HEK293 (cell line): Measurements from ENCODE around the gene BOC.

Experiments used
- KLF10 ChIP-seq: fragments of 450-650 bp; IDR thresholded peaks from 2 replicates; pipeline ENCODE4 v1.5.1; 2018; ENCODE audit warnings: missing biosample characterization, mild to moderate bottlenecking, missing genetic modification characterization
- MEIS1 ChIP-seq: sonication (generic); formaldehyde crosslinking; IDR thresholded peaks from 2 replicates; pipeline ENCODE4 v1.8.1; 2022; ENCODE audit warnings: missing genetic modification reagents, mild to moderate bottlenecking, borderline replicate concordance
- ZBTB21 ChIP-seq: fragments of 450-650 bp; formaldehyde crosslinking; IDR thresholded peaks from 2 replicates; pipeline ENCODE4 v1.5.1; 2017; ENCODE audit warnings: missing biosample characterization, missing genetic modification characterization
- ZBTB44 ChIP-seq: fragments of 450-650 bp; IDR thresholded peaks from 2 replicates; pipeline ENCODE4 v1.5.1; 2018; ENCODE audit warnings: missing biosample characterization, mild to moderate bottlenecking, missing genetic modification characterization
- ZNF138 ChIP-seq: fragments of 450-650 bp; formaldehyde crosslinking; IDR thresholded peaks from 2 replicates; pipeline ENCODE4 v1.5.1; 2016; ENCODE audit warnings: missing biosample characterization, missing genetic modification characterization, borderline replicate concordance
- TF ChIP-seq, protein P1 (sequence below): fragments of 450-650 bp; formaldehyde crosslinking; IDR thresholded peaks from 2 replicates; pipeline ENCODE4 v1.5.1; 2016; ENCODE audit warnings: missing biosample characterization, missing genetic modification characterization
- TF ChIP-seq, protein P2 (sequence below): fragments of 450-650 bp; formaldehyde crosslinking; IDR thresholded peaks from 2 replicates; pipeline ENCODE4 v1.5.1; 2016; ENCODE audit warnings: missing biosample characterization, missing genetic modification characterization

DNA sequence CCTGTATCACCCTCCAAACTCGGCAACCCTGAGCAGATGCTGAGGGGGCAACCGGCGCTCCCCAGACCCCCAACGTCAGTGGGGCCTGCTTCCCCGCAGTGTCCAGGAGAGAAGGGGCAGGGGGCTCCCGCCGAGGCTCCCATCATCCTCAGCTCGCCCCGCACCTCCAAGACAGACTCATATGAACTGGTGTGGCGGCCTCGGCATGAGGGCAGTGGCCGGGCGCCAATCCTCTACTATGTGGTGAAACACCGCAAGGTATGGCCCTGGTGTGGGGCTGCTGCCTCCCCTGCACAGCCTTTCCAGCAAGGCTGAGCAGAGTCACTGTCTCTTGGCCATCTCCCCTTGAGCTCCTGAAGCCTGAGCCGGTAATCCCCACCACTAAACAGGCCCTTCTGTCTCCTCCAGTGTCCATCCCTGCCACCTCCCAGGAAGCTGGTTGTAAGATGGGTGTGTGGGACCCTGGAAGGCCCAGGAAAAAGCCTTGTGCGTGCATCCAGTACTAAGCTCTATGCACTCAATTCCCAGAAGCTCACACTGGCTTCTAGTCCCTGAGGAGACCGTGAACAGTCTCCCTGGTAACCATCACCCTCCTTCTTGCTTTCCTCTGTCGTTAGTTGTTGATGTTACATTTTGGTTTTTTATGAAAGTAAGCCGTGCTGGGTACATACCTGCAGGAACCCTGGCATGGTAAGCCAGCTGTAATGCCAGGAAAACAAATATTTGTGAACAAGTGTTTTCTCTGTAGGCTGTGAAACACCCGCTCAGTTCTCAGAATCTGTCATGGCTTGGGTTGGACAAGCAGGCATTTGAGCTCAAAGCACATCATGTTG lies 63.3 kb downstream of the BOC start:
- TF ChIP-seq ZBTB21 (tag by site-specific recombination): no peak
- no peak for TF ChIP-seq ZBTB44
- TF ChIP-seq, protein P1, sequence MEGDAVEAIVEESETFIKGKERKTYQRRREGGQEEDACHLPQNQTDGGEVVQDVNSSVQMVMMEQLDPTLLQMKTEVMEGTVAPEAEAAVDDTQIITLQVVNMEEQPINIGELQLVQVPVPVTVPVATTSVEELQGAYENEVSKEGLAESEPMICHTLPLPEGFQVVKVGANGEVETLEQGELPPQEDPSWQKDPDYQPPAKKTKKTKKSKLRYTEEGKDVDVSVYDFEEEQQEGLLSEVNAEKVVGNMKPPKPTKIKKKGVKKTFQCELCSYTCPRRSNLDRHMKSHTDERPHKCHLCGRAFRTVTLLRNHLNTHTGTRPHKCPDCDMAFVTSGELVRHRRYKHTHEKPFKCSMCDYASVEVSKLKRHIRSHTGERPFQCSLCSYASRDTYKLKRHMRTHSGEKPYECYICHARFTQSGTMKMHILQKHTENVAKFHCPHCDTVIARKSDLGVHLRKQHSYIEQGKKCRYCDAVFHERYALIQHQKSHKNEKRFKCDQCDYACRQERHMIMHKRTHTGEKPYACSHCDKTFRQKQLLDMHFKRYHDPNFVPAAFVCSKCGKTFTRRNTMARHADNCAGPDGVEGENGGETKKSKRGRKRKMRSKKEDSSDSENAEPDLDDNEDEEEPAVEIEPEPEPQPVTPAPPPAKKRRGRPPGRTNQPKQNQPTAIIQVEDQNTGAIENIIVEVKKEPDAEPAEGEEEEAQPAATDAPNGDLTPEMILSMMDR (tag by site-specific recombination): no peak
- TF ChIP-seq MEIS1 (CRISPR knock-in tag): no peak
- TF ChIP-seq, protein P2, sequence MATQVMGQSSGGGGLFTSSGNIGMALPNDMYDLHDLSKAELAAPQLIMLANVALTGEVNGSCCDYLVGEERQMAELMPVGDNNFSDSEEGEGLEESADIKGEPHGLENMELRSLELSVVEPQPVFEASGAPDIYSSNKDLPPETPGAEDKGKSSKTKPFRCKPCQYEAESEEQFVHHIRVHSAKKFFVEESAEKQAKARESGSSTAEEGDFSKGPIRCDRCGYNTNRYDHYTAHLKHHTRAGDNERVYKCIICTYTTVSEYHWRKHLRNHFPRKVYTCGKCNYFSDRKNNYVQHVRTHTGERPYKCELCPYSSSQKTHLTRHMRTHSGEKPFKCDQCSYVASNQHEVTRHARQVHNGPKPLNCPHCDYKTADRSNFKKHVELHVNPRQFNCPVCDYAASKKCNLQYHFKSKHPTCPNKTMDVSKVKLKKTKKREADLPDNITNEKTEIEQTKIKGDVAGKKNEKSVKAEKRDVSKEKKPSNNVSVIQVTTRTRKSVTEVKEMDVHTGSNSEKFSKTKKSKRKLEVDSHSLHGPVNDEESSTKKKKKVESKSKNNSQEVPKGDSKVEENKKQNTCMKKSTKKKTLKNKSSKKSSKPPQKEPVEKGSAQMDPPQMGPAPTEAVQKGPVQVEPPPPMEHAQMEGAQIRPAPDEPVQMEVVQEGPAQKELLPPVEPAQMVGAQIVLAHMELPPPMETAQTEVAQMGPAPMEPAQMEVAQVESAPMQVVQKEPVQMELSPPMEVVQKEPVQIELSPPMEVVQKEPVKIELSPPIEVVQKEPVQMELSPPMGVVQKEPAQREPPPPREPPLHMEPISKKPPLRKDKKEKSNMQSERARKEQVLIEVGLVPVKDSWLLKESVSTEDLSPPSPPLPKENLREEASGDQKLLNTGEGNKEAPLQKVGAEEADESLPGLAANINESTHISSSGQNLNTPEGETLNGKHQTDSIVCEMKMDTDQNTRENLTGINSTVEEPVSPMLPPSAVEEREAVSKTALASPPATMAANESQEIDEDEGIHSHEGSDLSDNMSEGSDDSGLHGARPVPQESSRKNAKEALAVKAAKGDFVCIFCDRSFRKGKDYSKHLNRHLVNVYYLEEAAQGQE (tag by site-specific recombination): no peak
- TF ChIP-seq KLF10 (tag by site-specific recombination): no peak
- TF ChIP-seq ZNF138: no peak
